Anterior cingulate cortex (tissue), 58 donors: ENCODE results near the gene TCF4.
"Not testable (repeated sequence)": the region's sequence is repeated elsewhere in the genome, so short reads cannot be mapped to it uniquely, and the experiment has no call there.

Experiments used
- DNase-seq, 58 donors: peaks; one replicate each; lab custom pipeline; 2025; lab: John Stamatoyannopoulos, UW

Gene TCF4

GRCh38 chr18:55484773-55485172 is 103.2 kb downstream of the TCF4 start:
- DNase-seq: no peak

- no peak for DNase-seq
Measured at GRCh38 chr18:55483266-55483871, 104.6 kb downstream of the TCF4 start.

- DNase-seq: no peak
Measured at GRCh38 chr18:55479656-55480420, 108.2 kb downstream of the TCF4 start.

GRCh38 chr18:55477860-55478581 is 110.0 kb downstream of the TCF4 start:
- DNase-seq: no peak

GRCh38 chr18:55477499-55477859 is 110.5 kb downstream of the TCF4 start:
- peak in 1 of 58 donors; percentile 31 for DNase-seq

- DNase-seq: no peak
Measured at GRCh38 chr18:55475916-55476315, 112.1 kb downstream of the TCF4 start.

GRCh38 chr18:55475467-55475866 is 112.5 kb downstream of the TCF4 start:
- DNase-seq: no peak

- DNase-seq: no peak
Measured at GRCh38 chr18:55473560-55473959, 114.4 kb downstream of the TCF4 start.

GRCh38 chr18:55473058-55473457 is 114.9 kb downstream of the TCF4 start:
- DNase-seq: no peak

GRCh38 chr18:55470826-55471225 is 117.2 kb downstream of the TCF4 start:
- no peak for DNase-seq

- DNase-seq: not testable (repeated sequence)
Measured at GRCh38 chr18:55469134-55469533, 118.9 kb downstream of the TCF4 start.

GRCh38 chr18:55466789-55467188 is 121.2 kb downstream of the TCF4 start:
- no peak for DNase-seq

GRCh38 chr18:55465313-55465712 is 122.7 kb downstream of the TCF4 start:
- DNase-seq: no peak

GRCh38 chr18:55464581-55464980 is 123.4 kb downstream of the TCF4 start:
- no peak for DNase-seq

GRCh38 chr18:55462652-55463051 is 125.3 kb downstream of the TCF4 start:
- DNase-seq: no peak

- no peak for DNase-seq
Measured at GRCh38 chr18:55461848-55462247, 126.1 kb downstream of the TCF4 start.

- peak in 20 of 58 donors; percentile 4 to 55 (median 27) for DNase-seq
Measured at GRCh38 chr18:55458456-55459203, 129.4 kb downstream of the TCF4 start.

- DNase-seq: no peak
Measured at GRCh38 chr18:55457028-55457427, 131.0 kb downstream of the TCF4 start.

- DNase-seq: no peak
Measured at GRCh38 chr18:55455938-55456337, 132.1 kb downstream of the TCF4 start.

GRCh38 chr18:55453186-55453585 is 134.8 kb downstream of the TCF4 start:
- DNase-seq: no peak

GRCh38 chr18:55452123-55452611 is 135.8 kb downstream of the TCF4 start:
- DNase-seq: peak in 5 of 58 donors; percentile 6 to 44 (median 14)
